Heart right ventricle (tissue), 16 donors: ENCODE results near the gene CDH3. TPM values are rescaled to one million over a fixed set of nuclear protein-coding genes. Genes with fewer than 3 reads are reported as not detected.

ENCODE experiments used
- ATAC-seq, 8 donors: fragments of 200-7000 bp; cut with Tn5 transposase; one replicate each; pipeline ENCODE4 v1.9.1; 2020; ENCODE audit warnings: mild to moderate bottlenecking in 8 of 8, moderate library complexity in 8 of 8, moderate number of reproducible peaks in 1 of 8
- DNase-seq, 2 donors: peaks; one replicate each; pipeline ENCODE4 v3.0.0-alpha.2; 2020
- H3K27ac ChIP-seq, 10 donors: fragments of 200-600 bp; sonication (generic) in 2 of 10; one replicate each; pipeline versions ENCODE4 v1.5.0 to v1.8.0; 2020 to 2022; ENCODE audit warnings: mild to moderate bottlenecking in 3 of 10
- H3K27me3 ChIP-seq, 7 donors: fragments of 200-600 bp; one replicate each; pipeline ENCODE4 v1.8.0; 2021 to 2022; ENCODE audit warnings: mild to moderate bottlenecking in 2 of 7
- H3K36me3 ChIP-seq, 9 donors: fragments of 200-600 bp; sonication (generic) in 1 of 9; one replicate each; pipeline versions ENCODE4 v1.5.0 to v1.8.0; 2020 to 2022; ENCODE audit warnings: mild to moderate bottlenecking in 2 of 9
- H3K4me1 ChIP-seq, 9 donors: fragments of 200-600 bp; sonication (generic) in 1 of 9; one replicate each; pipeline versions ENCODE4 v1.5.0 to v1.8.0; 2020 to 2022; ENCODE audit warnings: mild to moderate bottlenecking in 4 of 9
- H3K4me3 ChIP-seq, 10 donors: fragments of 200-600 bp; sonication (generic) in 2 of 10; one replicate each; pipeline versions ENCODE4 v1.5.0 to v1.8.0; 2020 to 2022; ENCODE audit warnings: mild to moderate bottlenecking in 7 of 10, moderate library complexity in 2 of 10
- H3K9me3 ChIP-seq, 11 donors: fragments of 200-600 bp in 10 of 11; sonication (generic) in 2 of 11; one replicate each; pipeline versions ENCODE4 v1.5.0 to v1.8.0; 2013 to 2022; ENCODE audit warnings: mild to moderate bottlenecking in 2 of 11, control low read depth in 1 of 11, moderate library complexity in 1 of 11
- WGBS, 2 donors: extraction: QIAGEN DNeasy Blood & Tissue Kit; methylation state at CpG; one replicate each; pipeline ENCODE4 v1.1.7; 2013; ENCODE audit warnings: inconsistent platforms in 1 of 2; 5-methylcytosine and 5-hydroxymethylcytosine counted together
- intact Hi-C, 10 donors: fragments of 100-400 bp; cut with DNase I; formaldehyde crosslinking; loops; one replicate each; pipeline versions ENCODE4 v1.11.1 to v1.14.2; 2022
- polyA plus RNA-seq, 2 donors: library from polyadenylated mRNA; stranded (reverse); fragments of 200-250 nt; gene quantifications; one replicate each; pipeline ENCODE4 v1.2.3, GENCODE V29; 2013
- total RNA-seq, 10 donors: library from RNA; stranded (reverse); fragmentation: NEBNext Ultra II Directional in 3 of 10; extraction: Animal tissue kit (Norgen Biotek cat#: 25700) in 3 of 10; gene quantifications; one replicate each; pipeline versions ENCODE4 v1.2.1 to v1.2.4, GENCODE V29; 2021 to 2023
- TF ChIP-seq, protein P1 (sequence below), 9 donors: fragments of 200-600 bp; sonication (generic) in 2 of 9; IDR thresholded peaks; one replicate each; pipeline versions ENCODE4 v1.5.0 to v1.8.0; 2021 to 2022; ENCODE audit warnings: antibody characterized with exemption in 9 of 9, mild to moderate bottlenecking in 5 of 9, moderate library complexity in 1 of 9
- donor health status: Arrhythmogenic right ventricular cardiomyopathy.
- donor health status: ischemic (EF 13 %, LVEDD 7.1; RV severe dilation, severe dysfunction).
- donor health status: healthy with polysubstance abuse.
- donor health status: DM: no; HTN: yes; CAD: no.
- donor health status: DM: no; HTN: no; CAD: no.
- donor health status: ischemic (EF 25% LVEDD 6.9; RV normal size, moderate dysfunction).
- donor health status: ischemic (EF 25% LVEDD 5.7; RV mildly dilated, moderate dysfunction).
- donor health status: healthy.
- donor health status: DM: yes; HTN: yes; CAD: no.
- donor health status: Ischemic cardiomyopathy.
- donor health status: ischemic (EF 35%, LVEDD 5.7; RV mildly dilated, moderate dysfunction).
- donor health status: nonischemic (EF 11% LVEDD 7.7; RV severe dilation, severe dysfunction).
- donor health status: DM: yes; HTN: yes; CAD: no.
- donor health status: PGD.
- donor health status: ischemic (EF 29% LVEDD 5.4; RV normal size, mild dysfunction).
- donor health status: nonischemic (EF 23%, LVEDD 6.1; RV moderate dilation, normal function).

The CDH3 gene
- total and polyA plus RNA-seq, 12 donors, result 0.06 to 0.71 (median 0.29) TPM; not detected in 9

DNA sequence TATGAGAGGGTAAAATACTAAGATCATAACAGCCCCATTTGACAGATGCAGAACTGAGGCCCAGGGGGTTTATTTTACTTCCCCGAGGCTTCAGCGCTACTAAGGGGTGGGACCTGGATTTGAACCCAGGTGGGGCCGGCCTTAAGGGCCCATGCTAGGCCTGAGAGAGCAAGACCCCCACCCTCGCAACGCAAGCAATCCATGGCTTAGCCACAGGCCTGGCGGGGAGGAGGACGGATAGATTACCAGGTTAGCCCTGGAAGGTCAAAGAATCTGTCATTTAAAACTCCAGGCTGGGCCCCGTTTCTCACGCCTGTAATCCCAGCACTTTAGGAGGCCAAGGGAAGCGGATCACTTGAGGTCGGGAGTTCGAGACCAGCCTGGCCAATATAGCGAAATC is 1.9 kb upstream of the CDH3 start:
- Histone ChIP-seq H3K9me3 (no peaks in the 10 kb centered on the region), H3K4me1 (peaks cover 2 to 29% (median 23%) of the 10 kb centered on the region in 9 donors), H3K4me3 (no peak overlapping the region), H3K27ac (no peak overlapping the region), H3K36me3 (no peaks in the 10 kb centered on the region), H3K27me3 (peaks cover 9 to 72% (median 65%) of the 10 kb centered on the region in 7 donors)
- TF ChIP-seq, protein P1, sequence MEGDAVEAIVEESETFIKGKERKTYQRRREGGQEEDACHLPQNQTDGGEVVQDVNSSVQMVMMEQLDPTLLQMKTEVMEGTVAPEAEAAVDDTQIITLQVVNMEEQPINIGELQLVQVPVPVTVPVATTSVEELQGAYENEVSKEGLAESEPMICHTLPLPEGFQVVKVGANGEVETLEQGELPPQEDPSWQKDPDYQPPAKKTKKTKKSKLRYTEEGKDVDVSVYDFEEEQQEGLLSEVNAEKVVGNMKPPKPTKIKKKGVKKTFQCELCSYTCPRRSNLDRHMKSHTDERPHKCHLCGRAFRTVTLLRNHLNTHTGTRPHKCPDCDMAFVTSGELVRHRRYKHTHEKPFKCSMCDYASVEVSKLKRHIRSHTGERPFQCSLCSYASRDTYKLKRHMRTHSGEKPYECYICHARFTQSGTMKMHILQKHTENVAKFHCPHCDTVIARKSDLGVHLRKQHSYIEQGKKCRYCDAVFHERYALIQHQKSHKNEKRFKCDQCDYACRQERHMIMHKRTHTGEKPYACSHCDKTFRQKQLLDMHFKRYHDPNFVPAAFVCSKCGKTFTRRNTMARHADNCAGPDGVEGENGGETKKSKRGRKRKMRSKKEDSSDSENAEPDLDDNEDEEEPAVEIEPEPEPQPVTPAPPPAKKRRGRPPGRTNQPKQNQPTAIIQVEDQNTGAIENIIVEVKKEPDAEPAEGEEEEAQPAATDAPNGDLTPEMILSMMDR (IDR thresholded peaks at IDR 0.05), result no peak
- intact Hi-C loops, result no loop called here
- ATAC-seq (no peak), DNase-seq (no peak)
- 85 to 88% methylated on average over 13 of the region's 13 CpGs for WGBS, 2 donors

GRCh38 chr16:68643847-68644246 is 1.3 kb upstream of the CDH3 start:
- 27 to 28% methylated on average over 10 of the region's 10 CpGs for WGBS, 2 donors
- Histone ChIP-seq H3K4me1 (peaks cover 2 to 29% (median 23%) of the 10 kb centered on the region in 9 donors), H3K4me3 (no peak overlapping the region), H3K27ac (no peak overlapping the region), H3K9me3 (no peaks in the 10 kb centered on the region), H3K27me3 (peaks cover 9 to 77% (median 72%) of the 10 kb centered on the region in 7 donors), H3K36me3 (no peaks in the 10 kb centered on the region)
- intact Hi-C loops, result no loop called here
- ATAC-seq (no peak), DNase-seq (no peak)
- TF ChIP-seq, protein P1 (IDR thresholded peaks at IDR 0.05), result no peak

DNA sequence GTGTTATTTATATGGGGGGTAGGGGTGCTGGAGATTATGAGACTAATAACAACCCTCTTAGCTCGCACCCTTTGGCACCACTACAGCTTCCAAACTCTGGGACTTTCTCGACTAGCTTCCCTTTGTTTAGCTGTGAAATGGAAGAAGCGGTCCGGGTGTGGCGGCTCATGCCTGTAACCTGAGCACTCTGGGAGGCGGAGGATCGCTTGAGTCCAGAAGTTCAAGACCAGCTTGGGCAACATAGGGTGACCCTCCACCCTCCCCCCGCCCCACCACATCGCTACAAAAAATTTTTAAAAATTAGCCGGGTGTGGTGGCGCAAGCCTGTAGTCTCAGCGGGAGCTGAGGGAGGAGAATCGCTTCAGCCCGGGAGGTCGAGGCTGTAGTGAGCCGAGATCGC is 814 bp upstream of the CDH3 start:
- no peak for DNase-seq
- H3K27ac ChIP-seq, result no peak overlapping the region
- H3K27me3 ChIP-seq, result peaks cover 9 to 82% (median 76%) of the 10 kb centered on the region in 7 donors
- peak overlapping the region in 3 of 10 donors; percentile 6 to 18 (median 18) for H3K4me3 ChIP-seq
- H3K9me3 ChIP-seq, result no peaks in the 10 kb centered on the region
- 18 to 21% methylated on average over 17 of the region's 17 CpGs for WGBS, 2 donors
- ATAC-seq, result no peak
- H3K4me1 ChIP-seq, result peaks cover 2 to 29% (median 23%) of the 10 kb centered on the region in 9 donors
- TF ChIP-seq, protein P1 (IDR thresholded peaks at IDR 0.05), result no peak
- H3K36me3 ChIP-seq, result no peaks in the 10 kb centered on the region
- intact Hi-C loops, result no loop called here

DNA sequence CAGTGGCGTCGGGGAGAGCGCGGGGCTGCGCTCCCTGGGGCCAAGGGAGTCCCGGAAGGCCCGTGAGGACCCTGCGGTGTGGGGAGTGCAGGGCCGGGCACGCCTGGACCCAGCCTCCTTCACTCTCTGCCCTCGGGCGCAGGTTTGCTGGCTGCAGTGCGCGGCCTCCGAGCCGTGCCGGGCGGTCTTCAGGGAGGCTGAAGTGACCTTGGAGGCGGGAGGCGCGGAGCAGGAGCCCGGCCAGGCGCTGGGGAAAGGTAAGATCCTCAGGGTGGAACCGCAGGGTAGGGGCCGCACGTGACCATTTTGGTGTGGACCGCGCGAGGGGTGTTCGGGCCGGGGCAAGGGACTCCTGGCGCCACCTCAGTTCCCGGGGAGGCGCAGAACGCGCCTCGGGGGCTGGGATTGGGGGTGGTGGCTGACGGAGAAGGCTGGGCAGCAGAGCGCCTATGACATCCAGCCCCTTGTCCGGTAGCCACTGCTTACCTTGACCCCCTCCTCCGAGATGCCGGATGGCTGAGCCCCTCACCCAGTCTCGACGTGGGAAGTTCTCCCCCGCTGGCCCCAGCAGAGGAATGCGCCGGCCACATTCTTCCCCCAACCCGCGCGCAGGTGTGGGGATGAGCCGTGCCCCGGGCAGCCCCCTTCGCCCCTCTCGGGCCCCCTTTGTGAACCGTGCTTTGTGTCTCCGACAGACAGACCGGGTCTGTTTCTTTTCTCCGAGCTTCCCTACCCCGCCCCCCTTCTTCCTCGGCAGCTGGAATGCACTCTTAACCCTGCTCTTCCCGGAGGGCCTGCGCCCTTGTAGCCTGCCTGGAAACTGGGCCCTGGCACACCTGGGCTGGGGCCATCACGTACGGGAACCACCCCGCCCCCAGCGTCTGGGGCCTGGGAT is 631 bp downstream of the CDH3 start:
- DNase-seq, result no peak
- H3K4me3 ChIP-seq, result peak overlapping the region in 2 of 10 donors; percentile 15 to 18

More for the DNA sequence above, 631 bp downstream of the CDH3 start:
- intact Hi-C loops, result no loop called here
- peak in 1 of 8 donors; percentile 15 for ATAC-seq
- TF ChIP-seq, protein P1 (IDR thresholded peaks at IDR 0.05), result no peak
- WGBS, 2 donors, result 0 to 2% methylated on average over 66 of the region's 66 CpGs
- H3K27me3 ChIP-seq, result peaks cover 9 to 93% (median 79%) of the 10 kb centered on the region in 7 donors
- peaks cover 2 to 29% (median 23%) of the 10 kb centered on the region in 9 donors for H3K4me1 ChIP-seq
- H3K27ac ChIP-seq, result no peak overlapping the region
- H3K9me3 ChIP-seq, result no peaks in the 10 kb centered on the region
- H3K36me3 ChIP-seq, result no peaks in the 10 kb centered on the region
